KG1 (cell line): Measurements from ENCODE around the gene TRAPPC4.
A peak's percentile ranks its signal among the peaks of the same experiment; 100 is the strongest.
"Not testable (repeated sequence)": the region's sequence is repeated elsewhere in the genome, so short reads cannot be mapped to it uniquely, and the experiment has no call there.

ENCODE experiments used
- DNase-seq: peaks from one replicate; lab custom pipeline; 2025; lab: John Stamatoyannopoulos, UW

TRAPPC4 gene

GRCh38 chr11:119014209-119014924 lies 4.2 kb upstream of the TRAPPC4 start:
- DNase-seq: no peak

- DNase-seq: no peak
Observed at GRCh38 chr11:119015054-119015611, 3.4 kb upstream of the TRAPPC4 start.

DNA sequence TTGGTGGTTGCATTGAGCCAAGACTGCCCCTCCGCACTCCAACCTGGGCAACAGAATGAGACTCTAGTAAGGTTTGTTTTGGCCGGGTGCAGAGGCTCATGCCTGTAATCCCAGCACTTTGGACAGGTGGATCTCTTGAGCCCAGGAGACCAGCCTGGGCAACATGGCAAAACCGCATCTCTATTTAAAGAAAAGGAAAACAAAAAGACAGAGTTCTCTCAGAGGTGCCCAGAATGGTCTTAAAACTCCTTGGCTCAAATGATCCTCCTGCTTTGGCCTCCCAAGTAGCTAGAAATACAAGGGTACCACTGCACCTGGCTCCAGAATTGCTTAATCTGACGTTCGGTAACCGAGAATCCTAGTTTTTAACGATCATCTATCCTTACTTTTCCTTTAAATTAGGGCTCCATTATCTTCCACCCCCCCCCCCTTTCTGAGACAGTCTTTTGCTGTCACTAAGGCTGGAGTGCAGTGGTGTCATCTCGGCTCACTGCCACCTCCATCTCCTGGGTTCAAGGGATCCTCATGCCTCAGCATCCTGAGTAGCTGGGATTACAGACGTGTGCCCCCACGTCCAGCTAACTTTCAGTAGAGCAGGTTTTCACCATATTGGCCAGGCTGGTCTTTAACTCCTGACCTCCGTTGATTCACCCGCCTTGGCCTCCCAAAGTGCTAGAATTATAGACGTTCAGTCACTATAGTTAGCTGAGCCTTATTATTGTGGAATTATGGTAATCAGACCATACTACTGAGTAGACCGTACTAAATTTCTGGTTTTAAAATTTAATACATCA lies 2.2 kb upstream of the TRAPPC4 start:
- DNase-seq: no peak

- not testable (repeated sequence) for DNase-seq
Observed at GRCh38 chr11:119017377-119017776, 1.2 kb upstream of the TRAPPC4 start.

- DNase-seq: no peak
Observed at GRCh38 chr11:119019996-119020395, 1.4 kb downstream of the TRAPPC4 start.

- DNase-seq: no peak
Observed at GRCh38 chr11:119021631-119022030, 3.1 kb downstream of the TRAPPC4 start.

DNA sequence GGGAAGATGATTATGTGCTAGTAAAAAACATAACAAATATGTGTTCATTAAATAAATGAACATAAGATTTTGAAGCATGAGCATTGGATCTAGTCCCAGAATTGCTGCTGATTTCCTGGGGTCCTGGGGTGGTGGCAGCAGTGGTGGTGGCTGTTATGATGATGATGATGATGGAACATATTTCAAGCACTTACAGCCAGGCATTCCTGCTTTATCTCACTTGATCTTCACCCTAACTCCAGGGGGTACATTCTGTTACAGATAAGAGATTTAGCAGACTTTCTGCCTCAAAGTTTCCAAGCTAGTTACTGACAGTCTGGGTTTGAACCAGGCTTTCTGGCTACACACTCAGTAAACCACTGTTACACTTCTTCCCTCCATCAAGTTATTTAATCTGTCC lies 5.2 kb downstream of the TRAPPC4 start:
- no peak for DNase-seq

DNA sequence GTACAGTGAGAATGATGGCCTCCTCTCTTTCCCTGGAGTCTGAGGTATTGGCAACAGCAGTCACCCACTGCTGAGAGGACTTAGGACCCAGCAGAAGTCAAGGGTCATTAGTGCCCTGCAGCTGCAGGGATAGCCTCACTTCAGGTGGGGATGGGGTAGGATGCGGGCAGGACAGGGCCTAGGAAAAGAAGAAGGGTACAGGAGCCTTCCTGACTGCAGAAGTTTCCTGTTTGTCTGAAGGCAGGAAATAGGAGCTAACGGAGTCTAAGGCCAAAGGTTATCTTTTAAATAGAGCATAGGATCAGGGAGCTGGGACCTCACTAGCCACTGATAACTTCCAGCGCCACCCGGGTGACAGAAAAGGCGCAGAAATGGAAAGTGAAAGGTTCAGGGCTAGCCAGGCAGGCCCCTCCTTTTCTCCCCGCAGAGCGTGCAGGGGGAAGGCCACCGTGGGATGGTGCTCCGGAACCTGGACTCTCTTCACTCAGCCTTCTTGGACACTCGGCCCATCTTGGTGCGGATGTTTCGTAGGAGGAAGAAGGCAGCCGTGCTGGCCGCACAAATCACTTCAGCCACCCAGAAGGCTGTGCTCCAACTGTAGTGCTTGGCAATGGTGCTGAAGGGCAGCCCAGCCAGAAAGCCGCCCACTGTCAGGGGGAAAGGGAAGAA lies 6.0 kb downstream of the TRAPPC4 start:
- no peak for DNase-seq

GRCh38 chr11:119025099-119025473 lies 6.5 kb downstream of the TRAPPC4 start:
- DNase-seq: no peak

GRCh38 chr11:119025541-119025940 lies 7.0 kb downstream of the TRAPPC4 start:
- no peak for DNase-seq

DNA sequence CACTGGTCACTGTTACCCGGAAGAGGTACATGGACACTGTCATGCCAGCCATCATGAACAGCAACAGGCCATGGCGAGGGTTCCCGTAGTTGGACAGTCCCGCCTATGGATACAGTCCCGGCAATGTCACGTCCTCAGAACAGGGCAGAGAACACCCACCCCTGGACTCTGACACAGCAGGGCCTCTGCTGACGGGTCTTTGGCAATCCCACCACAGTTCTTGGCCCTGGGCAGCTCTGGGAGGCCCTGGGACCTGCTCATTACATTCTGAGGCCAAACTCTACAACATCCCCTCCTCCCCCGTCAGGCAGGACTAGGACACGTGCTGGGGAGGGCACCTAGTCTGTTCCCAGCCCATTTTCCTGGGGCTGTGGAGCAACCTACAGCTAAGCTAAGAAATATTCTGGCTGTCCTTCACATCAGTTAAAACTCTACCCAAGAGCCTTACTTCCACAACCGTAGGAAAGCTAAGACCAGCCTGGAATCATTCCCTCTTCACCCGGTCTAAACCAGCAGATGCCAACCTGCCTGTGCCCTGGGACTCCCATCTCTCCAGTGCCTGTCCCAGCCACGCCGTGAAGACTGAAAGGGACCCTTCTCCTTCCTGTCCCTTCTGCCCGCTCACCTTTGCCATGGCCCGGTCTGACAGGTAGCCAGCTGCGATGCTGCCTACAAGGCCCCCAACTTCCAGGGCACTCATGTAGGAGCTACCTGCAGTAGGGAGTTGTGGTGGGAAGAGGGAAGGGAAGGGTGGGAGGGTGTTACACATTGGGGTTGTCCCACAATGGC lies 7.6 kb downstream of the TRAPPC4 start:
- DNase-seq: no peak

- no peak for DNase-seq
Observed at GRCh38 chr11:119026970-119027369, 8.4 kb downstream of the TRAPPC4 start.

DNA sequence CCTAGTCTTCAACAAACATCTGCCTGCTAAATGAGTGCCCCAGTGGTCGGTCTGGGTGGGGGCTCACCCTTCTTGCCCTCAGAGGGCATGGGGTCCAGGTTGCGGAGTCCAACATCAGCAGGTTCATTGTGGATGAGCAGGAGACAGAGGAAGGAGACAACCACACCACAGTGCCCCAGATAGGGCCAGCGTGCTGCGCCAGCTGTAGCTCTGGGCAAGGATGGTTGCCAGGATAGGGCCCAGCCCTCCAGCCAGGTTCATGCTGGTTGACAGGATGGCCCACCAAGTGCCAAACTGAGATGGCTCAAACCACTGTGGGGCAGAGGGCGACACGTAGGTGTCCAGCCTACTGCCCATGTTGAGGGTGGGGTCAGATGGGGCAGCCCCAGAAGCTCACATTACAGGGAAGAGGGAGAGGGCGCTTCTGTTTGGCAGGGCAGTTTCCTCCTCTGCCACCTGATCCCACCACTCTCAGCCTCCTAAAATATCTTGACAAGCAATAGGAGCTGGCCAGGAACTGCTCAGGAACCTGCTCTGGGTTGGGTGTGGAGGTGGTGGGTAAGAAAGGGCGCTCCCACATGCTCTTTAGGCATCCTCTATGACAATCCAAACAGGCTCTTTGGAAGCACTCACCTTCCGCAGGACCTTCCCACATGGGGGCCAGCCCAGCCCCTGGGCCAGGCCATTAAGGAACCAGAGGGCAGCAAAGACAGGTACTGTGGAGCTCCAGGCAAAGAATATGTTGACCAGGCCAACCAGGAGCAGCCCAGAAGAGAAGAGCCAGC lies 9.2 kb downstream of the TRAPPC4 start:
- DNase-seq: no peak

DNA sequence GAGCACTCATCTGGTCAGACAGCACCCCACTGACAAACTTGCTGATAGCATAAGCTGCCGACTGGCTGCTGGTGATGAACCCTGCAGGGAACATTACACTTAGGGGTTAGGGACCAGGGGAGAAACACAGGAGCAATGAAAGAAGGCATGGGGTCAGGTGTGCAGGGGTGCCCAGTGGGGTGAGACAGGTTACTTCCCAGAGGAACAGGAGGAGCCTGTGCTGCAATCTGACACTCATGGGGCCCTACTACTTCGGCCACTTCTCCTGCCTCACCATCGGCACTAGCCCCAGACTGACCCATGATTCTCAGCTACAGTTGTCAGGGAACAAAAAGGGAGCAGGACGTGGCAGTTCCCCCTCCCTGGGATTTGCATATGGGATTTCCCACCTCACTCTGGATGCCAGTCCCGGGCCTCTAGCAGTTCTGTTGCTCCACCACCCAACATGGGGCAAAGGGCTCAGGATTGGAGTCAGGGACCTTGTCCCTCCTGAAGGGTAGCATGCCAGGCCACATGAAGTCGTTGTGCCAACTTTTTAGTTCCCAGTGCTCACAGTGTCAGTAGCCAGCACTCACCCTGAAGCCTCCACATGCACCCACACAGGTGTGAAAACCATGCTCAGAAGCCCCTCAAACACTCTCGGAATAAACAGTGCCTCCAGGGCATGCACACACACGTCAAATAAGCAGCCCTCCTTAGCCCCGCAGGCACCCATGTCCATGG lies 9.9 kb downstream of the TRAPPC4 start:
- DNase-seq: no peak

DNA sequence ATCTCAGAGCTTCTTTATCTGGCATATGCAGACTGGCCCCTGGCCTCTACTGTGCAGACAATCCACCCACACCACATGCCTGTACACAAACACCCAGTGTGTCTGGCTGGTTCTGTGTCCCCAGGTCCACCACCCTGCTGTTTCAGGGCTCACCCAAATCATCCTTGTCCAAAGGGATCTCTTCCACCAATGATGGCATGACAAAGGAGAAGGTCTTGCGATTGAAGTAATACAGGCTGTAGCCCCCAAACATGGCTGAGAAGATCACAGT lies 10.4 kb downstream of the TRAPPC4 start:
- DNase-seq: no peak

DNA sequence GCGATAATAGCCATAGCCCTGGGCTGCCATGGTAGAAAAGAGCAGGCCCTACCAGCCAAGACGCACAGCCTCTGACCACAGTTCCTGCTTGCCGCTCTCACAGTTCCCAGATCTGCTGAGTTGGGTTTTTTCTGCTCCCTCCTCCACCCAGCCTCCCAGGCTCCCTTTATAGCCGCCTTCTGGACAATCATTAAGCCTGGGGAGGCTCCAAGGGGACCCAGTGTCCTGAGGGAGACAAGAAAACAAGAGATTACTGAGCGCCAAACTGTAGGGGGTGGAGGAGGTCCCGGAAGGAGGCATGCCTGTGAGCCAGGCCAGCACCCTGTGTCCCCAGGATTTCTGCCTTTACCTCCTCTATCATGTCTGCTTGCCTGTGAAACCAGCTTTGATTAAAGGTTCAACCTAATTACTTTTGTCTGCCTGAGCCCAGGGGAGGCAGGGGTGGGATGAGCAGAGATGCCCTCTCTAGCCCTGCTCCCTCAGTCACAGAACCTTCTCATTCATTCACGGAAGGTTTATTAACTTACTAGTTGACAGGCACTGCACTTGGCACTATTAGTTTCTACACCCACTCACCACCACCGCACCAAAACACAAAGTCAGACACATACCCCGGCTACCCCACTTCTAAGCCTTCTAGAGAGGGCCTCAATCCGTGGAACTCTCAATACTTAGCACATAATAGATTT lies 10.9 kb downstream of the TRAPPC4 start:
- no peak for DNase-seq

GRCh38 chr11:119030029-119030328 lies 11.4 kb downstream of the TRAPPC4 start:
- no peak for DNase-seq

DNA sequence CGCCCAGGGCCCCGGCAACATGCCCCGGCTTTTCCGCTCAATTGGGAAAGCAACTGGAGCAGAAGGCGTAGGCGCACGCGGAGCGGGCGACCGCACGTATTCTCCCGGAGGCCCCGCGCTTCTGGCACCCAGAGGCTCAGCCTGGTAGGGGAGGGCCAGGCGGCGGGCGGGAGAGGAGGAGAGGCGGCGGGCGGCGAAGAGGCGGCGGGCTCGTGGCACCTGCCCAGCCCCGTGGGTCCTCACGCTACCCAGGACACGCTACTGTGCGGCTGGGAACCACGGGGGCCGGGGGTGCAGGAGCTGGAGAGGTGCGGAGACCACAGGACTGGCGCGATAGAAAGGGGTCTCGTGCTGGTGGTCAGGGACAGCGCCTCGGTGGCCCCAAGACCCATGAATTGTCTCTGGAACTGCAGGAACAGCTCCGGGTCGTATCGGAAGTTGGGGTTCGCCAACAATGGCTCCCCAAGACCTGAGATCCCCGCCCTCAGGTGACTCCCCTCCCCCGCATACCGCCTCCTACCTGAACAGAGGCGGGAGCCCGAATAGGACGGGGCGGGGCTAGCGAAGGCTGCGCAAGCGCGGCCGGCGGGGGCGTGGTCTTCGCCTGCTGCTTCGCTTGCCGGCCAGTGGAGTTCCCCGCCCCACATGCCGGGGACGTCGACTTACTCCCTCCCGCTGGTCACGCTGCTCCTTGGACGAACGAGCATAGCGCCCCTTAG lies 11.9 kb downstream of the TRAPPC4 start, which contains the start of gene SLC37A4:
TSS of gene SLC37A4 (minus strand) at position 549 of the 719 bp plus-strand sequence.
- DNase-seq: peak; percentile 99

GRCh38 chr11:119031912-119032280 lies 13.3 kb downstream of the TRAPPC4 start:
- DNase-seq: no peak

GRCh38 chr11:119033421-119033820 lies 14.9 kb downstream of the TRAPPC4 start:
- not testable (repeated sequence) for DNase-seq
